SHP77 treated with DMSO at 0.1 percent for 48 hours (cell line): ENCODE measurements around the gene ARHGAP35.
"Not testable (repeated sequence)": the region's sequence is repeated elsewhere in the genome, so short reads cannot be mapped to it uniquely, and the experiment has no call there.

Experiments
- DNase-seq: peaks from one replicate; lab custom pipeline; 2025; lab: John Stamatoyannopoulos, UW

The ARHGAP35 gene

DNA sequence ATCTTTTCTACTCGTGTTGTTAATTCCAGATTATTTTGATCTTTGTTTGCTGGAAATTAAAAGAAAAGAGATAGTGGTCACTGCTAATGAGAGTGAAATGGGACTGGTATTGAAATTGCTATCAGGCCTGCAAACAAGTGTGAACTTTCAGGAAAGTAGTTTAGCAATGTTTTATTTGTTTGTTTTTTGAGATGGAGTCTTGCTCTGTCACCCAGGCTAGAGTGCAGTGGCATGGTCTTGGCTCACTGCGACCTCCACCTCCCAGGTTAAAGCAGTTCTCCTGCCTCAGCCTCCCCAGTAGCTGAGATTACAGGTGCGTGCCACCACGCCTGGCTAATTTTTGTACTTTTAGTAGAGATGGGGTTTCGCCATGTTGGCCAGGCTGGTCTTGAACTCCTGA, 10.4 kb downstream of the ARHGAP35 start:
- DNase-seq: not testable (repeated sequence)

DNA sequence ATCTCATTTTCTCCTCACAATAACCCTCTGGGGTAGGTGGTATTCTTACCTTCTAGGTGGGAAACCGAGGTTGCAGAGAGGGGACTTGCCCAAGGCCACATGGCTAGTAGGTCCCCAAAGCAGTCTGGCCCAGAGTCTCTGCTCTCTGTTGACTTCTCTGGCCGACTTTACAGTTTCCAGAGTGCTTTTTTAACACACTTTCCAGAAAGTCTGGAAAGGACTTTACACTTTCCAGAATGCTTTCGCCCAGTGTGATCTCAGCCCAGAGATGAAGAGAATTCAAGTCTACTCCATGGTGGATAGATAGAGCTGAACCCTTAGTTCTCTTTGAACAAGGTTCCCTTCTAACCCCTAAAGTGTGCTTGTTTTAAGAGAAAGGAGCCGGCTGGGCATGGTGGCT, 12.2 kb downstream of the ARHGAP35 start:
- no peak for DNase-seq

DNA sequence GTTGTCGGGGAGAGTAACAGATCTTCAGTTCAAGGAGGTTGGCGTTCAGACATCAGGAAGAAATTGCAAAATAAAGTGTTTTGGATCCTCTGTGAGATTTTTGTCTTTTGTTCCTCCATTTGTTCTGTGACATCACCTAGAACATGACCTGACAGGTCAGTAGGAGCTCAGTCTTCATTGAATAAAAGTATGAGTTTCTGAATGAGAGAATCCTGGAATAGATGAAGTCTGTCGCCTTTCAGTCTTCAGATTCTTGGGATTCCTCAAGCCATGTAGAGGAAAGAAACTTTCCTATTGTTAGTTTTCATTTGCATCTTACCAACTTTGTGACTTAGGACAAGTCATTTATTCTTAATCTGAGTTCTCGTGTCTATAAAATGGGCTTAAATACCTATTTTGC, 14.4 kb downstream of the ARHGAP35 start:
- no peak for DNase-seq

DNA sequence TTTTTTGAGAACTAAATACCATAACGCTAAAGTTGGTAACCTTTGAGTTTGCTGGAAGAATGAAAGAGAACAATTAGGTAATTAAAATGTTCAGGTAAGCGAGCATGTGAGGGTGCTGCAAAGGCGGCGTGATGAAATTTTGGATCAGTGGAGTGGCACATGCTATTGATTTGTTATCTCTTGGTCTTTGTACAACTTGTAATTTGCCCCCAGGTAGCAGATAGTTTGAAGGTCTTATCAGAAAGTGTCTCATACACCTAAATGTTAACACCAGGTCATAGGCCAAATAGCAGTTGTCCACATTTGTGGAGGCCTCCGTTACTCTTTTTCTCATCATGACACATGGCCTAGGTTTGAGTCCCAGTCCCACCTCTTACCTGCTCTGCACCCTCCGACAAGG, 14.9 kb downstream of the ARHGAP35 start:
- DNase-seq: no peak

DNA sequence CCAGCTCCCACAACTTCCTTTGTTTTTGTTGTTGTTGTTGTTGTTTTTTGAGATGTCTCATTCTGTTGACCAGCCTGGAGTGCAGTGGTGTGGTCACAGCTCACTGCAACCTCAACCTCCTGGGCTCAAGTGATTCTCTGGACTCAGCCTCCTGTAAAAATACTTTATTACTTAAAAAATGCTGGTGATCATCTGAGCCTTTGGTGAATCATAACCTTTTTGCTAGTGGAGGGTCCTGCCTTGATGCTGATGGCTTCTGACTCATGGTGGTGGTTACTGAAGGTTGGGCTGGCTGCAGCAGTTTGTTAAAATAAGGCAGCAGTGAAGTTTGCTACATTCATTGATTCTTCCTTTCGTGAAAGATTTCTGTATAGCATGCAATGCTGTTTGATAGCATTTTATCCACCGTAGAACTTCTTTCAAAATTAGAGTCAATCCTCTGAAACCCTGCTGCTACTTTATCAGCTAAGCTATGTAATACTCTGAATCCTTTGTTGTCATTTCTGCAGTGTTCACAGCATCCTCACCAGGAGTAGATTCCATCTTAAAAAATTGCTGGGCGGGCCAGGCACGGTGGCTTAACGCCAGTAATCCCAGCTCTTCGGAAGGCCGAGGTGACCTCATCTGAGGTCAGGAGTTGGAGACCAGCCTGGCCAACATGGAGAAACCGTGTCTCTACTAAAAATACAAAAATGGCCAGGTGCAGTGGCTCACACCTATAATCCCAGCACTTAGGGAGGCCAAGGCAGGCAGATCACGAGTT, 18.0 kb downstream of the ARHGAP35 start:
- DNase-seq: no peak

DNA sequence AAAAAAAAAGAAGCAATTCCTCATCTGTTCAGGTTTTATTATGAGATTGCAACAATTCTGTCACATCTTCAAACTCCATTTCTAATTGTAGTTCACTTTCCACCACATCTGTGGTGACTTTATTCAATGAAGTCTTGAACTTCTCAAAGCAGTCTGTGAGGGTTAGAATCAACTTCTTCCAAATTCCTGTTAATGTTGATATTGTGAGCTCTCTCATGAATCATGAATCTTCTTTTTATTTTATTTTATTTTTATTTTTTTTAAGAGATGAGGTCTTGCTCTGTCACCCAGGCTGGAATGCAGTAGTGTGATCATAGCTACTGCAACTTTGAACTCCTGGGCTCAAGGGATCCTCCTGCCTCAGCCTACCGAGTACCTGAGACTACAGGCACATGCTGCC, 19.6 kb downstream of the ARHGAP35 start:
- no peak for DNase-seq

DNA sequence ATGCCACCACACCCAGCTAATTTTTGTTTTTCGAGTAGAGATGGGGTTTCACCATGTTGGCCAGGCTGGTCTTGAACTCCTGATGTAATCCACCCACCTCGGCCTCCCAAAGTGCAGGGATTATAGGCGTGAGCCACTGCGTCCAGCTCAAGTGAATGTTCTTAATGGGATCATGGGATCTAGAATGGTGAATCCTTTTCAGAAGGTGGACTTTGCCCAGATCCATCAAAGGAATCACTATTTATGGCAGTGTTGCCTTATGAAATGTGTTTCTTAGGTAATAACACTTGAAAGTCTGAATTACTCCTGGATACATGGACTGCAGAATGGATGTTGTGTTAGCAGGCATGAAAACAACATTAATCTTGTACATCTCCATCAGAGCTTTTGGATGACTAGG, 20.3 kb downstream of the ARHGAP35 start:
- DNase-seq: no peak

DNA sequence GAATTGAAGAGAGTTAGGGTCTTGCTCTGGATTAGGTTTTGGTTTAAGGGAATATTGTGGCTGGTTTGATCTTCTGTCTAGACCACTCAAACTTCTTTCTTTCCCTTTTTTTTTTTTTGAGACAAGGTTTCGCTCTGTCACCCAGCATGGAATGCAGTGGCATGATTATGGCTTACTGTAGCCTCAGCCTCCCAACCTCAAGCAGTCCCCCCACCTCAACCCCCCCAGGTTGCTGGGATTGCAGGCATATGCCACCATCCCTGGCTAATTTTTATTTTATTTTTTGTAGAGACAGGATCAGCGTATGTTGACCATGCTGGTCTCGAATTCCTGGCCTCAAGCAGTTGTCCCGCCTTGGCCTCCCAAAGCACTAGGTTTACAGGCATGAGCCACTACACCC, 21.2 kb downstream of the ARHGAP35 start:
- no peak for DNase-seq

DNA sequence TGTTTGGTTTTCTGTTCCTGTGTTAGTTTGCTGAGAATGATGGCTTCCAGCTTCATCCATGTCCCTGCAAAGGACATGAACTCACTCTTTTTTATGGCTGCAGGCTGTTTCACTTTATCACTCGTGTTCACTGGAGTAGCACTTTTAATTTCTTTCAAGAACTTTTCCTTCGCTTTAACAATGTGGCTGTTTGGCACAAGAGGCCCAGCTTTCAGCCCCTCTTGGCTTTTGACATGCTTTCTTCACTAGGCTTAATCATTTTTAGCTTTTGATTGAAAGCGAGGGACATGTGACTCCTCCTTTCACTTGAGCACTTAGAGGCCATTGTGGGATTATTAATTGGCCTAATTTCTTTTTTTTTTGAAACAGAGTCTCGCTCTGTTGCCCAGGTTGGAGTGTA, 22.0 kb downstream of the ARHGAP35 start:
- not testable (repeated sequence) for DNase-seq

DNA sequence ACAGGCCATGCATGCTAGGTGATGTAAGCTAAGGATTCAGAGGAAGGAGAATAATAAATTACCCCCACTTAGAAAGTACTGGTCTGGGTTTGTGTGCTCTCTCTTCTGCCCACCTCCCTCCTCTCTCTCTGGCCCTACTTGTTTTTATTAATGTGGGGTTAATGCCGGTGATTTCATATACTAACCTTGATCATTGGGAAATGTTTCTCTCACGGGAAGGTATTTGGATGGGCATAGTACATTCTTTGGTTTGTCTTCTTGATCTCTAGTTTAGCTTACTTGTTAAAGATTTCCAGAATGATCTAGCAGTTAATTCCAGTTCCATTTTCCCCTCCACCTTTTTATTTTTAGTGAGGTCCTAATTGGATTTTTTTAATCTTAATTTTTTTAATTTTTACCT, 24.6 kb downstream of the ARHGAP35 start:
- no peak for DNase-seq

DNA sequence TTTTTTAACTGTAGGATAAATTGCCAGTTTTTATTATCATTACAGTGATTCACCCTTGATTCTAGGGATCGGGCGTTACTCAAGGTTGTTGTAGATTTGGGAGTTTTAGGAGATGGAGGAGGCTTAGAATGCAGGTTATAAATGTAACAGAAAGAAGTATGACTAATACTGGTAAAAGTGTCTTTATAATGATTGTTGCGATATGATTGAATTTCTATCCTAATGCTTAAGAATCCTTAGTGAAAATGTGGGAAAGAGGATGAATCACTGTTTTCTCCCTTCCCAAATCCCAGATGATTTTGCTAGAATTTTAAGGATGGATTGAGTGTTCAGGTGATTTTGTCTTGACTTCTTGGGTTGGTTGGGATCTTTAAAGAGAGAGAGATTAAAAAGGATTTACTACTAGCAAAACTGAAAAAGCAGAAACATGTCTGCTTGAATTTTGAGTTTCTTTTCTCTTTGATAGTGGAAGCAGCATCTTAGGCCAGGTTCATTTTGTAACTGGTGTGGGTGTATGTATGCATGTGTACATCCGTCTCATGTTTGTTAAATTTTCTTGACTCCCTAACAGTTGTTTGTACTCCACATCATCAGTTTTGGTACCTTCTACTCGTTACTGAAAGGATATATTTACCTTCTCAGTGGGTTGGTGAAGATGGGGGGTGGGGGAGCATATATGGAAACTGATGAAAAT, 25.9 kb downstream of the ARHGAP35 start:
- DNase-seq: no peak

DNA sequence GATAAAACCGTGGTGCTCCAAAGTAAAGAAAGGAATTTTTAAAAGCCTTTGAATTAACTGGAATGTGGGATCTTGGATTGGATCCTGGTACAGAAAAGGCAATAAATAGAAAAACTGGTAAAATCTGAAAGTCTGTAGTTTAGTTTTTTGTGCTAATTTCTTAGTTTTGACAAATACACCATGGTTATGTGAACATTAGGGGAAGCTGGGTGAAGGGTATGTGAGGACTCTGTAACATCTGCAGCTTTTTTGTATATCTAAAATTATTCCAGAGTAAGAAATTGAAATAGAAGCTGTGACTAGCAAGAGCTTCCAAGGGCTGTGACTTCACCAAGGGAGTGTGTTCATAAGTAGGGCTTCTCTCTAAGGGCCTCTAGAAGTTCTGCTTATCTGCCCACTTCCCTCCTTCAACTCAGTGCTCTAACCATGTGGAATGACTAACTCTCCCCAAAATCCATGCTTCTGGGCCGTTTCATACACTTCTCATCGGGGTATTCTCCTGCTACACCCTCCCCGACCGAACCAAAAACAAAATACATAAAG, 26.5 kb downstream of the ARHGAP35 start:
- no peak for DNase-seq

DNA sequence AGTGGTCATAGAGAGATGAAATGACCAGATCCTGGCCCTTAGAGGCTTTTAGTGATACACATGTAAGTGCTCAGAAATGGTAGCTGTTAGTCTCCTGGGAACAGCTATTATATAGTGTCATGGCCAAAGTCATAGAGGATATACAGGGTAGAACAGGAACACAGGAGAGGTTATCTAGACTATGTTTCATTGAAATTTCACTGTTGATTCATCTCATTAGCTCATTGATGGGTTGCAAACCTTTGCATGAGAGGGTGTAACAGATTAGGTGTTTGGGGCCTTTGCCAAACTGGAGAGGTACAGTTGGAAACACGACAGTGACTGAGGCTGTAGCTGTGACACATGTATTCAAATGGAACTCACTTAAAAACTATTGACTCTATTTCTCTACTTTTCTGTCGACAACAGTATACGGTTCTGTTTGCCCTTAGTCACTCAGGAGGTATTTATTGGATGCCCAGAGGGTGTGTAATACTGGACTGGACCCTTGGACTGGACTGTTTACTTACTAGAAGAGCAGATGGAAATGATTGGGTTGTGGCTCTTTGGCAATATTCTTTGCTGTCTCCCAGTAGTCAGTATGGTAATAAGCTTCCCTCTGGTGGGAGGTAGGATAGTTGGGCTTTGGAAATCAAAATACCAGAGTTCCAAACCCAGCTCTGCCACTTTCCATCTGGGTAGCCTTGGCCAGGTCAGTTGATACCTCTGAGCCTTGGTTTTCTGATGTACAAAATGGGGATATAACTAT, 29.8 kb downstream of the ARHGAP35 start:
- no peak for DNase-seq

DNA sequence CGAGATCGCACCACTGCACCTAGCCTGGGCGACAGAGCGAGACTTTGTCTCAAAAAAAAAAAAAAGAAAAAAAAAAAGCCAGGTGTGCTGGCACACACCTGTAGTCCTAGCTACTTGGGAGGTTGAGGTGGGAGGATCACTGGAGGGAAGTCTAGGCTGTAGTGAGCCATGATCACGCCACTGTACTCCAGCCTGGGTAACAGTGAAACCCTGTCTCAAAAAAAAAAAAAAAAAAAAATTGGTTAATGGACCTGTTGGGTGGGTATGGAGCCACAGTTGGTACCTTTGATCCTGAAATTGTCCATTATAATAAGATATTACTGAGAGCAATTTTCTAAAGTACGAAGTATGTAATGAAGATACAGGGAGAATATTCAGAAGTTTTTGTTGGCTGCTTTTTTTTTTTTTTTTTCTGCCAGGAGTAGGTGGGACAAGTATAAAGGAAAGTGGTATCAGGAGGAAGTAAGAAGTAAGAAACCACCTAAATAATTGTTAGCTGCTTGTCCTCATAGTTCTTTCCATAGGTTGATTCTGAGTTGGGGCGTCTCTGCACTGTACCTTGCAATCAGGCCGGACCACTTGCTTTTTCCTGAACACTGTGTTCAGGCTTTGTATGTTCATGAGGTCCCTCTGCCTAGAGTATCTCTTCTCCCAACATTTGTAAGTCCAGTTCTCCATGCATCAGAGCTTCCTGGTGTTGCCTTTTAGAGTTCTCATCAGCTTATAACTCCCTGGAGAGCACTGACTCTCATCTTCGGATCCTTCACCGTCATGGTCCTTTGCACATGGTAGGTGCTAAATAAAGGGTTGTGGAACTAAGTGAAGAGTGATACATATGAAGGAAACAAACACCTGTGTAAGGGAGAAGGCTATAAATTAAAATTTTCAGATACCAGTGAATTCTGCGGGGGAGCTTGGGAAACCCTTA, 31.7 kb downstream of the ARHGAP35 start:
- no peak for DNase-seq

DNA sequence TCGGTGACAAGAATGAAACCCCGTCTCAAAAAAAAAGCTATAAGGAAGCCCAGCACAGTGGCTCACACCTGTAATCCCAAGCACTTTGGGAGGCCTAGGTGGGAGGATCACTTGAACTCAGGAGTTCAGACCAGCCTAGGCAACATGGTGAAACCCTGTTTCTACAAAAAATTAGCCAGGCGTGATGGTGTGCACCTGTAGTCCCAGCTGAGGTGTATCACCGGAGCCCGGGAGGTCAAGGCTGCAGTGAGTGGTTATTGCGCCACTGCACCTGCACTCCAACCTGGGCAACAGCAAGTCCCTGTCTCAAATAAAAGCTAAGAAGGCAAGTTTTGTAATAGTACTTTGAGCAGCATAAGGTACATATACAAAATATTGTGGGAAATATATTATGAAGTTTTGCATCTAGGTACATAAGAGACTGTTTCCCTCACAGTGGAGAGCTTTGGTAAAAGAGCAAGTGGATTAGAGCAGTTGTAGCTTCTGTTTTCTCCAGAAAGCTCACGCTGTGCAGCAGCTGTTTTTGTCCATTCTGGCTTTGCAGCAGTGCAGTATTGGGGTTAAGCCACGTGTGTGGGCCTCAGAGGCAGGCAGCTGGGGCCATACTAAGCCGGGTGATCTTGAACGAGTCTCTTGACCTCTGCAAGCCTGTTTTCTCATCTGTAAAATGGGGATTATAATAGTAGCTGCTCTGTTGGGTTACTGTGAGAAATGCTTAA, 35.4 kb downstream of the ARHGAP35 start:
- DNase-seq: no peak

DNA sequence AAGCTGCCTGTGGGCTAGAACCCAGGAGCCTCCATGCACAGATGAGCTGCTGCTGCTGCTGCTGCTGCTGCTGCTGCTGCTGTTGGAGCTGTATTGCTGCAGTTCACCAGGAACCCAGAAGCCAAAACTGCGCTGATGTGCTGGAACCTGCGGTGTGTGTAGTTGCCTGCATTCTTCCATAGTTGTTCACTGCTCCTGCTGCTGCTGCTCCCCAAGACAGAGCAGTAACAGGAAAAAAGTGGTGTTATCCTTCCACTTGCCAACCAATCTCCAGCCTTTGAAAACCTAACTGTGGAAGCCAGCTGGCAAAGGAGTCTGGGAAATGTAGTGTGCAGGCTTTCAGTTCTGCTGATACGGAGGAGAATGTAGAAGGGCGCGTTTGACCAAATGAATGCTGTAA, 37.9 kb downstream of the ARHGAP35 start:
- DNase-seq: no peak

DNA sequence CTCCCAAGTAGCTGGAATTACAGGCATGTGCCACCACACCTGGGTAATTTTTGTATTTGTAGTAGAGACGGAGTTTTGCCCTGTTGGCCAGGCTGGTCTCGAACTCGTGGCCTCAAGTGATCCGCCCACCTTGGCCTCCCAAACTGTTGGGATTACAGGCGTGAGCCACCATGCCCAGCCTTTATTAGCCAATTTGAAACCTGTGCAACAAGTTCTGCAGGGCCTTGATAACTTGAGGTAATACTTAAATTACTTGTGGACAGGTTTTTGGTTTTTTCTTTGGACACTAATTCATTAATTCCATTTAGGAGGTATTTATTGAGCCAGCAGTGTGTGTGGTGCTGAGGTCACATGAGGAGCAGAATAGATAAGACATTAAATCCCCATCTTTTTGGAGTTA, 39.5 kb downstream of the ARHGAP35 start:
- DNase-seq: no peak

DNA sequence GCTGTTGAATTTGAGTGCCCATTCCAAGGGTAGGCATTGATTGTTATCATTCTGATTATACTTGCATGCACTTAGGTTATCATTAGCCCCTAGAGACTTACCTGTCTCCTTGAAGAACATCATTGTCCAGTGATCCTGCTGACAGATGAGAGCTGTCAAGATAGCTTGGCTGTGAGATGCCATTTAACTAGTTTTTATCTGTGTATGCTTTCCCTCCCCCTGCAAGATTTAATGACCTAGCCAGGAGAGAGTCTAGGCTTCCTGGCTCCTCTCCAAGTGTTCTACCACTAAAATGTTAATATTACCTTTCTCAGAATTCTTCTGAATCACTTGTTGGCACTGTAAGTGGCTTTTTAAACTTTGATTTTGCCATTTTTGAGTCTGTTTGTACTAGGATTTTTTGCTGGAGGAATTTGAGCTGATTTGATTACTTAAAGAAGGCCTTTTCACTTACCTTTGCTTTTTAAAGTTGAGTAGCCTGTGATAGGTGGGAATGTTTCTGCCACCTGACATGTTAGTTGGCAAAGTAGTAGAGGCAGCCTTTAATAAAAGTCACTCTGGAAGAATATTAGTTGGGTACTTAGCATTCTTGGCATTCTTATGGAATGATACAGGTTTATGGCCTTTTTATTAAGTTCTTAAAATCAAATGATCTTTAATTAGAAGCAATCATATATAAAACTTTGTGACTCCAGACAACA, 41.1 kb downstream of the ARHGAP35 start:
- DNase-seq: no peak

DNA sequence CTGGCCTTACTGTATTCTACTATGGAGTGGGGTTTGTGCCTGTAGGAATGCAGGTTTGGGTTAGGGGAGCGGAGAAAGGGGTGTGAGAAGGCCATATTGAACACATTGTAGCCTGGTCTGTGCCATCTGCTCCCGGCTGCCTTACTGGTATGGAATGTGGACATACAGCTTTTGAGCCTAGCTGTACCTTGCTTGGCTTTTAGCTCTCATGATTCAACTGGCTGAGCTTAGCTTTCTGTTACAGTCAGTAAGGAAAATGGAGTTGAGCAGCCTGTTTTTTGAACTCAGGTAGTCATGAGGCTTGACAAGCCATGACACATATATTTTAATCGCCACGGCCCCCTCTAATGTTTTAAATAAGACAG, 41.6 kb downstream of the ARHGAP35 start:
- DNase-seq: no peak

DNA sequence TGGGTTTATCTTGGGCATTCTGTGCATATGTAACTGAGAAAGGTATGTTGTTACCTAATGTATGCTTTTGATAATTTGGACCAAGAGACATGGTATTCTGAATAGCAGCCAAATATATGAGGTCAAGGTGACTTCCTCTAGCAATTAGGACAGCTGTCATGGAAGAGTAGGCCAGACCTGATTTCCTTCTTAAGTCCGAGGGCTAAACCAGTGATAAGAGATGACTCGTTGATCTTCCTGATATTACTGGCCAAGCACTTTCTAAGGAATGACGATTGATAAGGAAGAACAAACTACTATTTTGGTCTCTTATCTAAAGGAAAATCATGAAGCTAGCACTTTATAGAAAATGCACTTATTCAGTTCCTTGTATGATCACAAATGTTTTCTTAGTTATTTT, 42.7 kb downstream of the ARHGAP35 start:
- DNase-seq: no peak
